Right hindlimb (tissue), 1 donor: ENCODE results near the gene RIC8A.
A peak's percentile ranks its signal among the peaks of the same experiment; 100 is the strongest.

Experiments used
- DNase-seq: peaks from one replicate; pipeline ENCODE4 v3.0.0-alpha.2; 2018

The RIC8A gene

GRCh38 chr11:250740-251299 lies 43.3 kb downstream of the RIC8A start:
- DNase-seq = peak; percentile 59

- no peak for DNase-seq
These were observed 44.0 kb downstream of the RIC8A start for GRCh38 chr11:251550-251949.

GRCh38 chr11:252666-253065 lies 45.2 kb downstream of the RIC8A start:
- no peak for DNase-seq

GRCh38 chr11:253160-253885 lies 45.8 kb downstream of the RIC8A start:
- DNase-seq = no peak

- no peak for DNase-seq
These were observed 46.4 kb downstream of the RIC8A start for GRCh38 chr11:253886-254270.

- DNase-seq = no peak
These were observed 47.7 kb downstream of the RIC8A start for GRCh38 chr11:255176-255575.

- no peak for DNase-seq
These were observed 48.3 kb downstream of the RIC8A start for GRCh38 chr11:255816-256215.

GRCh38 chr11:256952-257737 lies 49.6 kb downstream of the RIC8A start:
- DNase-seq = no peak

GRCh38 chr11:257766-258493 lies 50.4 kb downstream of the RIC8A start:
- no peak for DNase-seq

GRCh38 chr11:259413-259812 lies 51.9 kb downstream of the RIC8A start:
- DNase-seq = no peak

GRCh38 chr11:261624-262023 lies 54.1 kb downstream of the RIC8A start:
- DNase-seq = no peak
